Measurements from ENCODE around the gene POR.
"Not testable (repeated sequence)": the region's sequence is repeated elsewhere in the genome, so short reads cannot be mapped to it uniquely, and the experiment has no call there.

- not testable (repeated sequence) for TF ChIP-seq CTCF (IDR thresholded peaks at IDR 0.05); POLR2AphosphoS5 (IDR thresholded peaks at IDR 0.05; ENCODE audit: low read depth, low read length); REST (IDR thresholded peaks at IDR 0.05; ENCODE audit: low read depth, low read length); SIN3A (IDR thresholded peaks at IDR 0.05; ENCODE audit: borderline replicate concordance, low read depth, low read length); YY1 (IDR thresholded peaks at IDR 0.05; ENCODE audit: low read depth)
These were observed 23.7 kb upstream of the POR start for GRCh38 chr7:75891237-75891636.
